ENCODE measurements around the gene EPHB6. TPM values are rescaled to one million over a fixed set of nuclear protein-coding genes. Genes with fewer than 3 reads are reported as not detected.

Gene EPHB6
- total and polyA plus RNA-seq, 2 donors: 75.6 to 163 TPM

- Histone ChIP-seq H3K4me1 (ENCODE audit: control insufficient read depth in 2 of 2, insufficient read depth in 2 of 2, low read length in 2 of 2) (peaks cover 52 to 84% of the 10 kb centered on the region in 2 donors), H3K27me3 (ENCODE audit: control insufficient read depth in 2 of 2, insufficient read depth in 1 of 2, low read length in 1 of 2) (no peaks in the 10 kb centered on the region), H3K27ac (ENCODE audit: low read depth in 1 of 2, low read length in 1 of 2) (peak overlapping the region; percentile 96 to 100), H3K4me3 (ENCODE audit: low read length in 2 of 2) (peak overlapping the region; percentile 28 to 49), H3K9me3 (ENCODE audit: control insufficient read depth in 2 of 2, insufficient read depth in 1 of 2, low read length in 1 of 2) (no peaks in the 10 kb centered on the region), H3K36me3 (ENCODE audit: control insufficient read depth in 2 of 2, insufficient read depth in 2 of 2, low read length in 1 of 2) (peaks cover 2 to 21% of the 10 kb centered on the region in 2 donors)
- WGBS: 4% methylated on average over 6 of the region's 6 CpGs
- peak; percentile 98 to 100 (median 100) for DNase-seq (ENCODE audit: low read depth in 6 of 9, low spot score in 9 of 9)
Measured at GRCh38 chr7:142808802-142809583, 45.9 kb upstream of the EPHB6 start.

DNA sequence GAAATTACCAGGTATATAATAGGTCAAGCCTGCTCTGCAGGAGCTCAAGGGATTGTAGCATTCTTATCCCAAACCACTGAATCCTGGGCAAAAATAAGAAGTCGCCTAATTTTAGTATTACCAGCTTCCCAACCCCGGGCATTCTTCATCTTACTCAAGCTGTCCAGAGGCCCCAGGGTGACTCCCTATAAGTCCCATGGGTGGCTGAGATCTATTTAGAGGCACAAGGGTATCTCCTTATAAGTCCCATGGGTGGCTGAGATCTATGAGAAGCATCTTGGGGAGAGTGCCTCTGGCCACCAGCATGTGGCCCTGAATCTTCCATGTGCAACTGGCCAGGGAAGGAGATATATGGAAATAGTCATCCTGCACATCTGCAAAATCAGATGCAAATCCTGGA, 45.2 kb upstream of the EPHB6 start:
- no peaks in the 10 kb centered on the region for H3K27me3 ChIP-seq (ENCODE audit: control insufficient read depth in 2 of 2, insufficient read depth in 1 of 2, low read length in 1 of 2)
- 45% methylated on average over 2 of the region's 2 CpGs for WGBS
- no peaks in the 10 kb centered on the region for H3K9me3 ChIP-seq (ENCODE audit: control insufficient read depth in 2 of 2, insufficient read depth in 1 of 2, low read length in 1 of 2)
- H3K27ac ChIP-seq (ENCODE audit: low read depth in 1 of 2, low read length in 1 of 2): peak overlapping the region; percentile 96 to 100
- peaks cover 45 to 77% of the 10 kb centered on the region in 2 donors for H3K4me1 ChIP-seq (ENCODE audit: control insufficient read depth in 2 of 2, insufficient read depth in 2 of 2, low read length in 2 of 2)
- DNase-seq (ENCODE audit: low read depth in 6 of 9, low spot score in 9 of 9): peak in 2 of 9 donors; percentile 34 to 57
- H3K36me3 ChIP-seq (ENCODE audit: control insufficient read depth in 2 of 2, insufficient read depth in 2 of 2, low read length in 1 of 2): peaks cover 0 to 14% of the 10 kb centered on the region in 2 donors
- H3K4me3 ChIP-seq (ENCODE audit: low read length in 2 of 2): peak overlapping the region; percentile 28 to 49

GRCh38 chr7:142811154-142811737, 43.6 kb upstream of the EPHB6 start:
- Histone ChIP-seq H3K4me1 (ENCODE audit: control insufficient read depth in 2 of 2, insufficient read depth in 2 of 2, low read length in 2 of 2) (peaks cover 33 to 74% of the 10 kb centered on the region in 2 donors), H3K27me3 (ENCODE audit: control insufficient read depth in 2 of 2, insufficient read depth in 1 of 2, low read length in 1 of 2) (no peaks in the 10 kb centered on the region), H3K27ac (ENCODE audit: low read depth in 1 of 2, low read length in 1 of 2) (peak overlapping the region; percentile 97 to 100), H3K9me3 (ENCODE audit: control insufficient read depth in 2 of 2, insufficient read depth in 1 of 2, low read length in 1 of 2) (no peaks in the 10 kb centered on the region), H3K4me3 (ENCODE audit: low read length in 2 of 2) (peak overlapping the region in 1 of 2 donors; percentile 86), H3K36me3 (ENCODE audit: control insufficient read depth in 2 of 2, insufficient read depth in 2 of 2, low read length in 1 of 2) (peaks cover 3 to 7% of the 10 kb centered on the region in 2 donors)
- WGBS: 22% methylated on average over 6 of the region's 6 CpGs
- DNase-seq (ENCODE audit: low read depth in 6 of 9, low spot score in 9 of 9): peak in 5 of 9 donors; percentile 76 to 92 (median 79)

- Histone ChIP-seq H3K27me3 (ENCODE audit: control insufficient read depth in 2 of 2, insufficient read depth in 1 of 2, low read length in 1 of 2) (no peaks in the 10 kb centered on the region), H3K4me1 (ENCODE audit: control insufficient read depth in 2 of 2, insufficient read depth in 2 of 2, low read length in 2 of 2) (peaks cover 24 to 66% of the 10 kb centered on the region in 2 donors), H3K4me3 (ENCODE audit: low read length in 2 of 2) (peak overlapping the region; percentile 77 to 86), H3K36me3 (ENCODE audit: control insufficient read depth in 2 of 2, insufficient read depth in 2 of 2, low read length in 1 of 2) (peaks cover 12 to 19% of the 10 kb centered on the region in 2 donors), H3K9me3 (ENCODE audit: control insufficient read depth in 2 of 2, insufficient read depth in 1 of 2, low read length in 1 of 2) (no peaks in the 10 kb centered on the region), H3K27ac (ENCODE audit: low read depth in 1 of 2, low read length in 1 of 2) (peak overlapping the region; percentile 97 to 100)
- 32% methylated on average over 7 of the region's 7 CpGs for WGBS
- DNase-seq (ENCODE audit: low read depth in 6 of 9, low spot score in 9 of 9): peak in 7 of 9 donors; percentile 48 to 94 (median 86)
Measured at GRCh38 chr7:142812437-142813215, 42.2 kb upstream of the EPHB6 start.

DNA sequence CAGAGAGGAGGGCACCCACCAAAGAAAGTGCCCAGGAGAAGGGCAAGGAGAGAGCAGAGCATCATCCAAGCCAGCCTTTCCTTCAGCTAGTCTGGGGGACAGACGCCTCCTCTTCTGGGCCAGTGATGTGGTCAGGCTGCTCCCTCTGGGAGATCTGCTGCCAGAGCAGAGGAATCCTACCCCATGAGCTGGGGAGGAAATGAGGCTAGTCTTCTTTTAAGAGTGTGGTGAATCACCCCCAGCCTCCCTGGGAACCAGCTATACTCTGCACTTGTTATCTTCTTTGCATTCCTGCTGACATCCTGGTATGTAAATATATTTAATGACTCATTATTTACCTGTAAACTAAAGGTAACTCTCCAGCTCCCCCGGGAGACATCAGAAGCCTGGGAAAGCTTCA, 41.6 kb upstream of the EPHB6 start:
- DNase-seq (ENCODE audit: low read depth in 6 of 9, low spot score in 9 of 9): peak in 5 of 9 donors; percentile 37 to 75 (median 53)
- peak overlapping the region; percentile 77 to 86 for H3K4me3 ChIP-seq (ENCODE audit: low read length in 2 of 2)
- H3K9me3 ChIP-seq (ENCODE audit: control insufficient read depth in 2 of 2, insufficient read depth in 1 of 2, low read length in 1 of 2): no peaks in the 10 kb centered on the region
- H3K27ac ChIP-seq (ENCODE audit: low read depth in 1 of 2, low read length in 1 of 2): peak overlapping the region; percentile 97 to 100
- H3K27me3 ChIP-seq (ENCODE audit: control insufficient read depth in 2 of 2, insufficient read depth in 1 of 2, low read length in 1 of 2): no peaks in the 10 kb centered on the region
- 32% methylated on average over 2 of the region's 2 CpGs for WGBS
- peaks cover 20 to 61% of the 10 kb centered on the region in 2 donors for H3K4me1 ChIP-seq (ENCODE audit: control insufficient read depth in 2 of 2, insufficient read depth in 2 of 2, low read length in 2 of 2)
- H3K36me3 ChIP-seq (ENCODE audit: control insufficient read depth in 2 of 2, insufficient read depth in 2 of 2, low read length in 1 of 2): peaks cover 12 to 25% of the 10 kb centered on the region in 2 donors

DNA sequence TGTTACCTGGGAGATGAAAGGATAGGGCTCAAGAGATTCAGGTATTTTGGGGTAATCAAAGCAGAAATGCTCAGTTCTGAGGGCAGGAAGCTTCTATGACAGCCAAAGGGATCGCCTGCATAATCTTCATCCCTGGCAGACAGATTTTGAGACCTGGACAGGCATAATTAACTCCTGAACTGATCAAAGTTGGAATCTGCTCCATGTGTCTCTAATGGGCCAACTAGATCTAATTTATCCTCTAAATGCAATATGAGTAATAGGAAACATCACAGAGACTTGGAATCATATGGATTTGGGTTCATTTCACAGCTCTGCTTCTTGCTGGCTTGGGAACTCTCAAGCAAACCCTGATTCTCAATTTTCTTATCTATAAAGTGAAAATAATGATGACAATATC, 41.2 kb upstream of the EPHB6 start:
- DNase-seq (ENCODE audit: low read depth in 6 of 9, low spot score in 9 of 9): peak in 1 of 9 donors; percentile 23
- H3K27me3 ChIP-seq (ENCODE audit: control insufficient read depth in 2 of 2, insufficient read depth in 1 of 2, low read length in 1 of 2): no peaks in the 10 kb centered on the region
- H3K27ac ChIP-seq (ENCODE audit: low read depth in 1 of 2, low read length in 1 of 2): peak overlapping the region; percentile 97 to 100
- peaks cover 12 to 26% of the 10 kb centered on the region in 2 donors for H3K36me3 ChIP-seq (ENCODE audit: control insufficient read depth in 2 of 2, insufficient read depth in 2 of 2, low read length in 1 of 2)
- 25% methylated on average over 1 of the region's 1 CpG for WGBS
- no peaks in the 10 kb centered on the region for H3K9me3 ChIP-seq (ENCODE audit: control insufficient read depth in 2 of 2, insufficient read depth in 1 of 2, low read length in 1 of 2)
- H3K4me1 ChIP-seq (ENCODE audit: control insufficient read depth in 2 of 2, insufficient read depth in 2 of 2, low read length in 2 of 2): peaks cover 17 to 56% of the 10 kb centered on the region in 2 donors
- peak overlapping the region; percentile 77 to 86 for H3K4me3 ChIP-seq (ENCODE audit: low read length in 2 of 2)

GRCh38 chr7:142814451-142814850, 40.4 kb upstream of the EPHB6 start:
- peak in 3 of 9 donors; percentile 16 to 52 (median 27) for DNase-seq (ENCODE audit: low read depth in 6 of 9, low spot score in 9 of 9)
- 79% methylated on average over 2 of the region's 2 CpGs for WGBS
- Histone ChIP-seq H3K4me3 (ENCODE audit: low read length in 2 of 2) (peak overlapping the region; percentile 77 to 86), H3K4me1 (ENCODE audit: control insufficient read depth in 2 of 2, insufficient read depth in 2 of 2, low read length in 2 of 2) (peaks cover 17 to 51% of the 10 kb centered on the region in 2 donors), H3K27ac (ENCODE audit: low read depth in 1 of 2, low read length in 1 of 2) (peak overlapping the region; percentile 97 to 100), H3K9me3 (ENCODE audit: control insufficient read depth in 2 of 2, insufficient read depth in 1 of 2, low read length in 1 of 2) (no peaks in the 10 kb centered on the region), H3K27me3 (ENCODE audit: control insufficient read depth in 2 of 2, insufficient read depth in 1 of 2, low read length in 1 of 2) (no peaks in the 10 kb centered on the region), H3K36me3 (ENCODE audit: control insufficient read depth in 2 of 2, insufficient read depth in 2 of 2, low read length in 1 of 2) (peaks cover 12 to 26% of the 10 kb centered on the region in 2 donors)

GRCh38 chr7:142815134-142815533, 39.7 kb upstream of the EPHB6 start:
- H3K36me3 ChIP-seq (ENCODE audit: control insufficient read depth in 2 of 2, insufficient read depth in 2 of 2, low read length in 1 of 2): peaks cover 15 to 26% of the 10 kb centered on the region in 2 donors
- DNase-seq (ENCODE audit: low read depth in 6 of 9, low spot score in 9 of 9): peak in 5 of 9 donors; percentile 73 to 92 (median 80)
- WGBS: 21% methylated on average over 3 of the region's 3 CpGs
- H3K27me3 ChIP-seq (ENCODE audit: control insufficient read depth in 2 of 2, insufficient read depth in 1 of 2, low read length in 1 of 2): no peaks in the 10 kb centered on the region
- H3K9me3 ChIP-seq (ENCODE audit: control insufficient read depth in 2 of 2, insufficient read depth in 1 of 2, low read length in 1 of 2): peaks cover 2 to 4% of the 10 kb centered on the region in 2 donors
- H3K27ac ChIP-seq (ENCODE audit: low read depth in 1 of 2, low read length in 1 of 2): peak overlapping the region; percentile 85 to 100
- H3K4me3 ChIP-seq (ENCODE audit: low read length in 2 of 2): peak overlapping the region; percentile 77 to 86
- peaks cover 11 to 44% of the 10 kb centered on the region in 2 donors for H3K4me1 ChIP-seq (ENCODE audit: control insufficient read depth in 2 of 2, insufficient read depth in 2 of 2, low read length in 2 of 2)

All from thymus (tissue), 11 donors.